Ureter (tissue), 1 donor: ENCODE measurements around the gene IL1R2. TPM values are rescaled to one million over a fixed set of nuclear protein-coding genes. Genes with fewer than 3 reads are reported as not detected.
A peak's percentile ranks its signal among the peaks of the same experiment; 100 is the strongest.

Experiments used
- DNase-seq: peaks from one replicate; pipeline ENCODE4 v3.0.0-alpha.2; 2020; ENCODE audit warnings: low spot score
- total RNA-seq: library from RNA; stranded (reverse); gene quantifications from one replicate; pipeline ENCODE4 v1.2.4, GENCODE V29; 2023
- donor health status: DM: yes; HTN: yes; CAD: no.

IL1R2 gene, protein sequence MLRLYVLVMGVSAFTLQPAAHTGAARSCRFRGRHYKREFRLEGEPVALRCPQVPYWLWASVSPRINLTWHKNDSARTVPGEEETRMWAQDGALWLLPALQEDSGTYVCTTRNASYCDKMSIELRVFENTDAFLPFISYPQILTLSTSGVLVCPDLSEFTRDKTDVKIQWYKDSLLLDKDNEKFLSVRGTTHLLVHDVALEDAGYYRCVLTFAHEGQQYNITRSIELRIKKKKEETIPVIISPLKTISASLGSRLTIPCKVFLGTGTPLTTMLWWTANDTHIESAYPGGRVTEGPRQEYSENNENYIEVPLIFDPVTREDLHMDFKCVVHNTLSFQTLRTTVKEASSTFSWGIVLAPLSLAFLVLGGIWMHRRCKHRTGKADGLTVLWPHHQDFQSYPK
- total RNA-seq: 5.9 TPM

GRCh38 chr2:101991721-101992145, at the start of gene IL1R2:
TSS of gene IL1R2 (plus strand) at chr2:101991960. CDS start at chr2:102008576, 16,616 bp downstream.
- no peak for DNase-seq

- no peak for DNase-seq
These were observed 48.9 kb upstream of the IL1R2 start for GRCh38 chr2:101942851-101943250.

GRCh38 chr2:101946372-101947039, 45.3 kb upstream of the IL1R2 start:
- no peak for DNase-seq

- no peak for DNase-seq
These were observed 44.4 kb upstream of the IL1R2 start for GRCh38 chr2:101947374-101947773.

DNA sequence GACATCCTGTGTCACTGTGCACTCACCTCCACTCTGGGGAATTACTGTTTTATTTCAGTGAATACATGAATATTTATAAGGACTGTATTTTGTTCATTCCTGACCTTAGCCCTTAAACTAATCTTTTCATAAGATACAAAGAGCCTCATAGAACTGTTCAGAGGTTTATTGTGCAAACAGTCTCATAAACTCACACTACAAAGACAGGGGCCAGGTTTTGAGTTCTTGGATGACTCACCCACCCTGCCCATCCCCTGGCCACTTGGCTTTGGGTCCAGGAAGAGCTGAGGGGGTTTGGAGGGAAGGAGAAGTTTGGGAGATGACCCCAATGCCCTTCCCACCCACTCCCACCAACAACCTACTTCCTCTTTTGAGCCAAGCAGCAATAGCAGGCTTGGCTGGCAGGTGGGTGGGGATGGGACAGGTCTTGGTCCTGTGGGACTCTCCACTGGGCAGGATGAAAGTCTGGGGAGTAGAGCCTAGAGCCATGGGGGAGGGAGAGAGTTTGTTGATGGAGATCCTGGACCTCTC, 43.1 kb upstream of the IL1R2 start:
- DNase-seq: no peak

DNA sequence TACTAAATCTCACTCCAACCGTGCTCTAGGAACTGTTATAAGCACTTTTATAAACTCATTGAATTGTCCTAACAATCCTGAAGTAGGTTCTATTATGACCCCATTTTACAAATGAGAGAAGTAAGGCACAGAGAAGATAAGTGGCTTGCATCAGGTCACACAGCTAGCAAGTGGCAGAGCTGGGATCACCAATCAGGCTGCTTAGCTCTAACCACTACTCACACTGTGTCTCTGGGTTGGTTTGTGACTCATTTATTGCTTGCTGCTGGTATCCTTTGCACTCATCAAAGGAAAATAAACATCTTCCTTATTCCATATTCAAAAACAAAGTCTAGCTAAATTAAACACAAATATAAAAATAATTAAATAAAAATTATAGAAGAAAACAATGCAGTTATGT, 42.5 kb upstream of the IL1R2 start:
- no peak for DNase-seq

DNA sequence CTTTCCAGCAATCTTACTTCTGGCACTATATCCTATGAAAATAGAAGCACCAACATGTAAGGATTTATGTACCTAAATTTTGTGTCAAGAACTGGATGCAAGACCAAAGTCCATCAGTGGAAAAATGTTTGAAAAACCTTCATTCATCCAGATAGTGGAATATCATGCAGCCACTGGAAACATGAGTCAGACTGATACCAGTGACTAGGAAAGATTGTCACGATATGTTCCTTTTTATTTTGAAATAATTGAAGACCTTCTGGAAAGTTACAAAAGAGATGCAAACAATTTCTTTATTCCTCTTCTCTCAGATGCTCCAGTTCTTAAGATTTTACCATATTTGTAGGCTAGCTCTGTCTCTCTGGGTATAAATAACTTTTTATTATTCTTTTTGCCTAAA, 40.5 kb upstream of the IL1R2 start:
- no peak for DNase-seq

GRCh38 chr2:101952551-101952950, 39.2 kb upstream of the IL1R2 start:
- DNase-seq: no peak

DNA sequence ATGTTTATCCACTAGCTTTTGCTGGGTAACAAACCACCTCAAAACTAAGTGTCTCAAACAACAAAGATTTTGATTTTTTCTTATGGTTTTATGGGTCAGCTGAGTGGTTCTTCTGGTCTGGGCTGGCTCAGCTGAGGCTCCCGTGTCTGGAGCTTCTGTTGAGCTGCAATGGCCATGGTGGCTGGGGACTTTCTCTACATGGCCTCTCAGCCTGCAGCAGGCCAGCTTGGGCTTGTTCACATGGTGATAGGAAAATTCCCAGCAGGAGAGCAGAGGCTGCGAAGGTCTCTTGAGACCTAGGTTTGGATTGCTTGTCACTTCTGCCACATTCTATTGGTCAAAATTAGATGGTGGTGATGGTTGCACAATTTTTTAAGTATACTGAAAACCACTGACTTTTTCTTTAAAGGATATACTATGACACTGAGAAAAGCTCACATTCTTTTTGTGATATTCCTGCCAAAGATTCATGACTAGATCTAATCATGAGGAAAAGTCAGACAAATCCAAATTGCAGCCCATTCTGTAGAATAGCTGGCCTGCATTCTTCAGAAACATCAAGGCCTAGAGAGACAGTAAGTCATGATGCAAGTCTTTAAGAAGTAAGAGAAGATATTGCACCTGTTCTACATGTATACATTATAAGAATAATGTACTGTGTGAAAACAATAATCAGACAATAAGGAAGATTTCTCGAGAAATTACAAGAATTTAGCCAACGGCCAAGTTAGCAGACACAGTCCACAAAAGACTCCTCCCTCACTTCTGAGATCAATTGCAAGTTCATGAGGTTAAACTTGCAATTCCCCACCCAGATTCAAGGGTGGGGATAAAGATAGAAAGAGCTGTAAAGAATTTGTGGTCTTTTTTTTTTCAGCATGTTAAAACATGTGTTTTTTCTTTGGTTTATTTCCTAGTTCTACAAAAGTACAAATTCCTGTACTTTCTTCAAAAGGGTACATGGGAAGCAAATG, 35.0 kb upstream of the IL1R2 start:
- no peak for DNase-seq

DNA sequence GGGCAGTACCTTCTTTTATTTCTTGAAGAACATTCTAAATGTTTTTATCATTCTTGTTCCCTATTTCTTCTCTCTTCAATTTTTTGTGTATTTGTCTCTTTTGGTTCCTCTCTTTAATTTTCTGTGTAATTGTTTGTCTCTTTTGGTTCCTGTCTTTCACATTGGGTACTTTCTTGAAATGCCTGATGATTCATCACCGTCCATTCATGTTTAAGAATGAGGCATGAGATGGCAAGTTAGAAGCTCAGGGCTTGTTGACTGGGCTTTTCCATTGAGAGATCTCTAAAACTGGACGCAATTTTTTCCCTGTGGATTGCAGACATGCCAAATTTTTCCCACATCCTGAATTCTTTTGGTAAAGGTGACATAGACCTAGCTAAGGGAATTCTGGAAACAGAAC, 33.7 kb upstream of the IL1R2 start:
- no peak for DNase-seq

DNA sequence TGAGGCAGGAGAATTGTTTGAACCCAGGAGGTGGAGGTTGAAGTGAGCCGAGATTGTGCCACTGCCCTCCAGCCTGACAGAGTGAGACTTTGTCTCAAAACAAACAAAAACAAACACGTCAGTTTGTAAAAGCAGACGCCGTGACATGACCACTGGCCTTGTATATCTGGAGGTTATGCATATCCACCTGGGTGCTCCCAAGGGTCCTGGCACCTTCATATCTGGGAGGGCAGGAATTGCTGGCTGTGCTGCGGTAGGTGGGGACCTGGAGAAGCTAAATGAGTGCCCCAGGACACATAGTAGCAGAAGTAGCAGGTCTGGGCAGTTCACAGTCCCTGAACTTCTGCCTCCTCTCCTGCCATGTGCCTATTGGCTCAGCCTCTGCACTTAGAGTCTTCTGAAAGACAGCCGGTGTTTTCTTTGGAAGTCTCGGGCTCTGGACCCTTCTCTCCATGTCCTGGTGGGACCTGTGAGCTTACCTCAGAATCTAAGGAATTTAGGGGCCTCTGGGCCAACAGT, 30.9 kb upstream of the IL1R2 start:
- no peak for DNase-seq

- DNase-seq: peak; percentile 78
These were observed 30.2 kb upstream of the IL1R2 start for GRCh38 chr2:101961338-101962191.

- no peak for DNase-seq
These were observed 29.5 kb upstream of the IL1R2 start for GRCh38 chr2:101962309-101962708.

DNA sequence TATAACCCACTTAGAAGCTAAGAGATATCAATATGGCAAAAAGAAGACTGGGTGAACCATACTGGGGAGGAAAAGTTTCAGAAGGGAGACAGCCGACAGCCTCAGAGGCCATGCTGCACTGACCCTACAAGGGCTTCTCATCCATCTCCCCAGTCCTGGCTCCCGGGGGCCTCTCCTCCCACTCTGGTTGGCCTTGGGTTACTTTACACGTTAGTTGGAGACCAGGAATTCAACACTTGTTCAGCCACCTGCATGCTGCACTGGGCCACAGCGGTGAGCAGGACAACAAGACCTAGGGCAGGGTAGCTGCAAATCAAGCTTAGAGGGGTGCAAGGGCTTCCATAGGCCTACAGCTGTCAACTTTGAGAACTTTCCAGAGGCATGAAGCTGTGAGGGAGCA, 28.6 kb upstream of the IL1R2 start:
- DNase-seq: no peak

GRCh38 chr2:101967826-101968513, 23.8 kb upstream of the IL1R2 start:
- DNase-seq: no peak

- no peak for DNase-seq
These were observed 22.0 kb upstream of the IL1R2 start for GRCh38 chr2:101969723-101970122.

- DNase-seq: no peak
These were observed 20.9 kb upstream of the IL1R2 start for GRCh38 chr2:101970901-101971300.

- DNase-seq: no peak
These were observed 19.9 kb upstream of the IL1R2 start for GRCh38 chr2:101971836-101972235.

DNA sequence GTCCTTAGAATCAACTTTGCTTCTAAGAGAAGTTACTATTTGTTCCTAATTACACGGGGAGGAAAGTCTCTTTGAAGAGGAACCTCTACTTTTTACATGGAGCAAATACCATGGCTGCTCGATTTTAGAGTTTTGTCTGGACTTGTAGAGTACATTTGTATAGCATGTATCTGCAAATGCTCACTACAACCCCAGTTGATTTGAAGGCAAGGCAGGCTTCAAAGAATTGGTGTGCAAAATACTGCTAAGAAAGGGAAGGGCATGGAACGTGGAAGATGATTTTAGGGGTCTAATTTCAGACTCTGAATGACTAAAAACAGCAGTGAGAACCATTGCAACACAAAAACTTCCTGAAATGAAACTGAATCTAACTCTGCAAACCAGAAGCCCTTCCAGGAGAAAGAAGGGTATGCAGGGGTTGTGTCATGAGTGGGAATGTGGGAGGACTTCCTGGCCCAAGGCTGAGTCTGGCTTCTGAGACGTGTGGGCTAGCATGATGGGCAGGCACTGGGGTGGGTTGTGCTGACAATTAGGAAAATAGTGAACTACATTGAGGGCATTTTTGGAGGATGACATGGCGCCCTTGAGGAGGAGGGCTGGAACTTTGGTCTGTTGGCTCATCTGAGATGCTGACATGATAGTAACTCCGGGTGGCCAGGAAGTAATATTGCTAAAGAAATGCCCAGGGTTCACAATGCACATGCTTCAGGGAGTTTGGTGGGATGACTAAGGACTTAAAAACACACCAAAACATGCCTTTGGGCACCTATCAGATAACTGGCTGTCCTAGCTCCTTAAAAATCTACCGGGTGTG, 18.9 kb upstream of the IL1R2 start:
- DNase-seq: no peak
